Prostate gland (tissue), 2 donors: Measurements from ENCODE around the gene SNX1. TPM values are rescaled to one million over a fixed set of nuclear protein-coding genes. Genes with fewer than 3 reads are reported as not detected.

Experiments used
- DNase-seq: peaks from one replicate; pipeline ENCODE4 v3.0.0-alpha.2; 2019; ENCODE audit warnings: low spot score
- H3K27ac ChIP-seq, 2 donors: fragments of 200-600 bp; sonication (generic); 2 replicates each; pipeline ENCODE4 v1.5.1; 2017 to 2019
- H3K27me3 ChIP-seq: fragments of 200-600 bp; sonication (generic); replicated peaks from 2 replicates; pipeline ENCODE4 v1.5.1; 2019; ENCODE audit not compliant: insufficient read depth
- H3K36me3 ChIP-seq, 2 donors: fragments of 200-600 bp; sonication (generic); 1 replicate in 1 of 2; 2 replicates in 1 of 2; pipeline versions ENCODE4 v1.5.1 to v1.8.1; 2017 to 2019
- H3K4me1 ChIP-seq: fragments of 200-600 bp; sonication (generic); replicated peaks from 2 replicates; pipeline ENCODE4 v1.5.1; 2019
- H3K4me3 ChIP-seq, 2 donors: fragments of 200-600 bp; sonication (generic); 2 replicates each; pipeline ENCODE4 v1.5.1; 2017 to 2019
- H3K9me3 ChIP-seq: fragments of 200-600 bp; sonication (generic); 2 replicates; pipeline ENCODE4 v1.5.1; 2017
- POLR2A ChIP-seq: fragments of 450-650 bp; IDR thresholded peaks from one replicate; pipeline ENCODE4 v1.6.1; 2016; ENCODE audit warnings: antibody characterized with exemption, mild to moderate bottlenecking
- POLR2AphosphoS5 ChIP-seq: sonication (generic); formaldehyde crosslinking; IDR thresholded peaks from one replicate; pipeline ENCODE4 v1.6.1; 2017; ENCODE audit warnings: antibody characterized with exemption
- WGBS: methylation state at CpG from one replicate; pipeline ENCODE4 v1.1.5; 2018; 5-methylcytosine and 5-hydroxymethylcytosine counted together
- intact Hi-C: fragments of 100-400 bp; cut with DNase I; formaldehyde crosslinking; loops from one replicate; pipeline ENCODE4 v1.14.2; 2022
- total RNA-seq, 2 donors: library from RNA; depleted of rRNA; stranded (reverse); fragments of >200 nt; gene quantifications; one replicate each; pipeline ENCODE4 v1.1.0, GENCODE V29; 2016
- TF ChIP-seq, protein P1 (sequence below), 4 experiments: fragments of 200-600 bp in 2 of 4; fragments of 450-650 bp in 2 of 4; sonication (generic) in 2 of 4; IDR thresholded peaks; 1 replicate in 3 of 4; 2 replicates in 1 of 4; pipeline ENCODE4 v1.5.1; 2016 to 2019; ENCODE audit warnings: antibody characterized with exemption in 4 of 4, mild to moderate bottlenecking in 2 of 4, moderate library complexity in 2 of 4

Gene SNX1
- total RNA-seq, 2 donors from 2014 or later, result 109 to 110 TPM

DNA sequence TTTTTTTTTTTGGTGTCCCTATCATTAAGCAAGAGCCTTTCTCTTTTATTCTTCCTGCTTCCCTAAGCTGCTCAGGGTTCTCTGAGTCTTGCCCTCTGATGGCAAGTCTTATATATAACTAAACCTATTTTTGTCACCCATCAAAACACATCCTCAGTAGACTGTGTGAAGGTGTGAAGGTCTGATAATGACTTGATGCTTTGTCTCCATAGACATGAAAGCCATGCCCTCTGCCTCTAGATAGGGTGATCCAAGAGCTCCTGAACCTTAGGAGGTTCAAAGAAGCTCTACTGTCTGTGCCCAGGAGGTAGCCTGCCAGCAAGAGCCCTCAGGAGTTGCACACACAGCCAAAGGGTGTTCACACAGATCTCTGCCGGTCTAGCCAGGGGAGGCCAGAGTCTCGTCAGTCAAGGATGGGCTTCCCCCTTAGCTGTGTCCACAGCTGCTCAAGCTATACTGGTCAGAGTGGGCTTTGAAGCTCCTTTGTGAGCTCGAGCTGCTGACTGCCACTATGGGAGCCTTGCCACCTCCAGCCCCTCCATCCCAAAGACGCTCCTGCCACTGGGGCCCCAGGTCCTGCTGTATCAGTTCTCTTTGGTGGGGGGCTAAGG is 42.7 kb downstream of the SNX1 start:
- no peak overlapping the region for H3K4me3 ChIP-seq
- no peaks in the 10 kb centered on the region for H3K4me1 ChIP-seq
- H3K27me3 ChIP-seq, result no peaks in the 10 kb centered on the region
- H3K27ac ChIP-seq, result no peak overlapping the region
- WGBS, result 88% methylated on average over 4 of the region's 4 CpGs
- H3K36me3 ChIP-seq, result peaks cover 10 to 17% of the 10 kb centered on the region in 2 donors
- TF ChIP-seq, protein P1, sequence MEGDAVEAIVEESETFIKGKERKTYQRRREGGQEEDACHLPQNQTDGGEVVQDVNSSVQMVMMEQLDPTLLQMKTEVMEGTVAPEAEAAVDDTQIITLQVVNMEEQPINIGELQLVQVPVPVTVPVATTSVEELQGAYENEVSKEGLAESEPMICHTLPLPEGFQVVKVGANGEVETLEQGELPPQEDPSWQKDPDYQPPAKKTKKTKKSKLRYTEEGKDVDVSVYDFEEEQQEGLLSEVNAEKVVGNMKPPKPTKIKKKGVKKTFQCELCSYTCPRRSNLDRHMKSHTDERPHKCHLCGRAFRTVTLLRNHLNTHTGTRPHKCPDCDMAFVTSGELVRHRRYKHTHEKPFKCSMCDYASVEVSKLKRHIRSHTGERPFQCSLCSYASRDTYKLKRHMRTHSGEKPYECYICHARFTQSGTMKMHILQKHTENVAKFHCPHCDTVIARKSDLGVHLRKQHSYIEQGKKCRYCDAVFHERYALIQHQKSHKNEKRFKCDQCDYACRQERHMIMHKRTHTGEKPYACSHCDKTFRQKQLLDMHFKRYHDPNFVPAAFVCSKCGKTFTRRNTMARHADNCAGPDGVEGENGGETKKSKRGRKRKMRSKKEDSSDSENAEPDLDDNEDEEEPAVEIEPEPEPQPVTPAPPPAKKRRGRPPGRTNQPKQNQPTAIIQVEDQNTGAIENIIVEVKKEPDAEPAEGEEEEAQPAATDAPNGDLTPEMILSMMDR (IDR thresholded peaks at IDR 0.05), result no peak
- TF ChIP-seq POLR2AphosphoS5 (no peak), POLR2A (no peak)
- no peaks in the 10 kb centered on the region for H3K9me3 ChIP-seq
- no peak for DNase-seq
- intact Hi-C loops, result no loop called here

DNA sequence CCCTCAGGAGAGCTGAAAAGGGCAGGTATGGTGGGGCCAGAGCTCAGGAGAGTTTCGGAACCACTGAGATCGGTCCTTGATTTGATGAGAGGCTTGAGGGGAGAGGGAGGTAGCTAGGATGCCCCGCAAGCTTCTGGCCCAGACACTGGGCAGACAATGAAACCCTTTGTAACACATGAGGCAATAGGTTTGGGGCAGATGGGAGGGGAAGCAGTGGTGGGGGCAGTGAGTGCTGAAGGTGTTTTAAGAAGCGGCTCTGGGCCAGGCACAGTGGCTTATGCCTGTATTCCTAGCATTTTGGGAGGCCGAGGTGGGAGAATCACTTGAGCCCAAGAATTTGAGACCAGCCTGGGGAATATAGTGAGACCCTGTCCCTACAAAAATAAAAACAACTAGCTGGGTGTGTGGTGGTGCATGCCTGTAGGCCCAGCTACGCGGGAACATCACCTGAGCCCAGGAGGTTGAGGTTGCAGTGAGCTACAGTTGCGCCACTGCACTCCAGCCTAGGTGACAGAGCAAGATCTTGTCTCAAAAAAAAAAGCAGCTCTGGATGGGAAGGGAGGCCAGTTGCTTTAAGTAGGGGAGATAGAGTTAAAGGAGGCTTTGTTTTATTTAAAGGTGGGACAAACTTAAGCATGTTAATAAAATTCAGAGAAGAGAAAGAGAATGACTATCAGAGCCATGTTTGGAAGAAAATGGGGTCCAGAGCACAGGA is 46.2 kb downstream of the SNX1 start:
- H3K36me3 ChIP-seq, result peaks cover 0 to 6% of the 10 kb centered on the region in 2 donors
- no peaks in the 10 kb centered on the region for H3K27me3 ChIP-seq
- no peak for DNase-seq
- no peaks in the 10 kb centered on the region for H3K4me1 ChIP-seq
- intact Hi-C loops, result no loop called here
- H3K27ac ChIP-seq, result no peak overlapping the region
- no peak overlapping the region for H3K4me3 ChIP-seq
- no peaks in the 10 kb centered on the region for H3K9me3 ChIP-seq
- 80% methylated on average over 8 of the region's 8 CpGs for WGBS
- TF ChIP-seq POLR2AphosphoS5 (no peak), POLR2A (no peak)
- TF ChIP-seq, protein P1 (IDR thresholded peaks at IDR 0.05), result no peak

DNA sequence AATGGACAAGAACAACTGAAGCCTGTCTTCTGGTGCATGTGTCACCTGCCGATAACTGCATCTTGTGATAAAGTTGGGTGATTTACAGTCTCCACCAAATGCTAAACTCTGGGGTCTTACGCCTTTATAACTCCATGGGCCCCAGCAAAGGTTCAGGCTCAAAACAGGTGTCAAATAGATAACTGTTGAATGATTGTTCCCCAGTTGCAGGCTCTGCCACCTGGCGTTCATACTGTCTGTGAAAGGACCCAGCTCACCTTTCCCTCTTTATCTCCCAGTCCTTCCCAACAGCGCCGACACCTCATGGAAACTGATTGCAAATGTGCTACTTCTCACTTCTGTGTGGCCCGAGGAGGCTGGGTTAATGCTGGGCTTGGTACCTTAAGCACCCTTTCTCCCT is 47.5 kb downstream of the SNX1 start:
- DNase-seq, result no peak
- TF ChIP-seq POLR2A, result no peak
- TF ChIP-seq, protein P1 (IDR thresholded peaks at IDR 0.05), result no peak
- Histone ChIP-seq H3K27me3 (no peaks in the 10 kb centered on the region), H3K27ac (no peak overlapping the region), H3K4me1 (no peaks in the 10 kb centered on the region), H3K36me3 (no peaks in the 10 kb centered on the region), H3K9me3 (no peaks in the 10 kb centered on the region), H3K4me3 (no peak overlapping the region)
- WGBS, result 85% methylated on average over 6 of the region's 6 CpGs
- intact Hi-C loops, result no loop called here

DNA sequence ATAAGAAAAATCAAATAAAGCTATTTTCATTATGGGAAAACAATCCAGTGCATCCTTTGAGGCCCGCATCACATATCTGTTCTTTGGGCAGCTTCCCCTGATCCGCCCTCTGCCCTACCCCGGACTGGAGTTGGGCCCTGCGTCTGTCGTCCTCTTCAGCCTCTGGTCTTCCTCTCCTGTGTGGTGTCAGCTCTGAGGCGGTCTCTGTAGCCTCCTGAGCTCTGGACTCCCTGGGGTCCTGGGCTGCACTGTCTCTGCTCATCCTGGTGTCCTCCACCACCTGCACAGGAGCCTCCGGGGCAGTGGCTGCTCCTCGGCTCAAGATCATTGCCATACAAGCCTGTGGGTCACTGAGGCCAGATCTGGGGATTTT is 48.4 kb downstream of the SNX1 start:
- Histone ChIP-seq H3K4me3 (no peak overlapping the region), H3K9me3 (no peaks in the 10 kb centered on the region), H3K27me3 (no peaks in the 10 kb centered on the region), H3K27ac (no peak overlapping the region), H3K4me1 (no peaks in the 10 kb centered on the region), H3K36me3 (no peaks in the 10 kb centered on the region)
- TF ChIP-seq POLR2A (no peak), POLR2AphosphoS5 (no peak)
- TF ChIP-seq, protein P1 (IDR thresholded peaks at IDR 0.05), result no peak
- WGBS, result 75% methylated on average over 8 of the region's 8 CpGs
- intact Hi-C loops, result no loop called here
- no peak for DNase-seq
